Uterus (tissue), 2 donors: ENCODE data around the gene NOS1.

Experiments used
- CTCF ChIP-seq, 4 experiments: fragments of 200-600 bp in 2 of 4; fragments of 450-650 bp in 2 of 4; sonication (generic) in 2 of 4; IDR thresholded peaks; one replicate each; pipeline ENCODE4 v1.5.1; 2016 to 2019; ENCODE audit warnings: antibody characterized with exemption in 4 of 4, mild to moderate bottlenecking in 2 of 4, moderate library complexity in 1 of 4
- POLR2A ChIP-seq, 2 donors: fragments of 450-650 bp; IDR thresholded peaks; one replicate each; pipeline ENCODE4 v1.6.1; 2016; ENCODE audit warnings: antibody characterized with exemption in 2 of 2, mild to moderate bottlenecking in 1 of 2, moderate library complexity in 1 of 2

- TF ChIP-seq CTCF (IDR thresholded peaks at IDR 0.05) (no peak), POLR2A (IDR thresholded peaks at IDR 0.05) (no peak)
These were observed 34.3 kb upstream of the NOS1 start for GRCh38 chr12:117395766-117396165.
